Measurements from ENCODE around the gene PPFIA1.
"Not testable (repeated sequence)": the region's sequence is repeated elsewhere in the genome, so short reads cannot be mapped to it uniquely, and the experiment has no call there.

Gene PPFIA1

GRCh38 chr11:70251659-70252321 lies 18.7 kb upstream of the PPFIA1 start:
- no peaks in the 10 kb centered on the region for H3K27me3 ChIP-seq (ENCODE audit: low read depth, low read length)
- no peaks in the 10 kb centered on the region for H3K9me3 ChIP-seq (ENCODE audit: insufficient read depth, low read length)
- no peaks in the 10 kb centered on the region for H3K4me1 ChIP-seq (ENCODE audit: low read length)
- no peaks in the 10 kb centered on the region for H3K79me2 ChIP-seq (ENCODE audit: low read length)
- H3K27ac ChIP-seq (ENCODE audit: low read length): no peak overlapping the region
- H4K20me1 ChIP-seq (ENCODE audit: insufficient read depth, low read length): no peaks in the 10 kb centered on the region
- H2AFZ ChIP-seq (ENCODE audit: low read depth, low read length): no peak overlapping the region
- H3K4me3 ChIP-seq (ENCODE audit: low read length): no peak overlapping the region
- no peak for TF ChIP-seq CTCF (IDR thresholded peaks at IDR 0.05; ENCODE audit: low read depth, low read length)
- no peak for TF ChIP-seq EZH2phosphoT487 (IDR thresholded peaks at IDR 0.05; ENCODE audit: low read depth)
- no peak overlapping the region for H3K4me2 ChIP-seq (ENCODE audit: low read length)
- H3K36me3 ChIP-seq (replicated peaks; ENCODE audit: low read depth, low read length): no peaks in the 10 kb centered on the region
- no peak overlapping the region for H3K9ac ChIP-seq (ENCODE audit: low read length)

- Histone ChIP-seq H3K79me2 (ENCODE audit: low read length) (no peaks in the 10 kb centered on the region), H3K4me1 (ENCODE audit: low read length) (no peaks in the 10 kb centered on the region), H4K20me1 (ENCODE audit: insufficient read depth, low read length) (no peaks in the 10 kb centered on the region), H3K9me3 (ENCODE audit: insufficient read depth, low read length) (no peaks in the 10 kb centered on the region), H3K27me3 (ENCODE audit: low read depth, low read length) (no peaks in the 10 kb centered on the region), H3K4me3 (ENCODE audit: low read length) (no peak overlapping the region), H3K36me3 (replicated peaks; ENCODE audit: low read depth, low read length) (no peaks in the 10 kb centered on the region), H3K27ac (ENCODE audit: low read length) (no peak overlapping the region), H3K9ac (ENCODE audit: low read length) (no peak overlapping the region), H2AFZ (ENCODE audit: low read depth, low read length) (no peak overlapping the region), H3K4me2 (ENCODE audit: low read length) (no peak overlapping the region)
- TF ChIP-seq CTCF (IDR thresholded peaks at IDR 0.05; ENCODE audit: low read depth, low read length) (no peak), EZH2phosphoT487 (IDR thresholded peaks at IDR 0.05; ENCODE audit: low read depth) (no peak)
Observed at GRCh38 chr11:70252844-70253243, 17.6 kb upstream of the PPFIA1 start.

DNA sequence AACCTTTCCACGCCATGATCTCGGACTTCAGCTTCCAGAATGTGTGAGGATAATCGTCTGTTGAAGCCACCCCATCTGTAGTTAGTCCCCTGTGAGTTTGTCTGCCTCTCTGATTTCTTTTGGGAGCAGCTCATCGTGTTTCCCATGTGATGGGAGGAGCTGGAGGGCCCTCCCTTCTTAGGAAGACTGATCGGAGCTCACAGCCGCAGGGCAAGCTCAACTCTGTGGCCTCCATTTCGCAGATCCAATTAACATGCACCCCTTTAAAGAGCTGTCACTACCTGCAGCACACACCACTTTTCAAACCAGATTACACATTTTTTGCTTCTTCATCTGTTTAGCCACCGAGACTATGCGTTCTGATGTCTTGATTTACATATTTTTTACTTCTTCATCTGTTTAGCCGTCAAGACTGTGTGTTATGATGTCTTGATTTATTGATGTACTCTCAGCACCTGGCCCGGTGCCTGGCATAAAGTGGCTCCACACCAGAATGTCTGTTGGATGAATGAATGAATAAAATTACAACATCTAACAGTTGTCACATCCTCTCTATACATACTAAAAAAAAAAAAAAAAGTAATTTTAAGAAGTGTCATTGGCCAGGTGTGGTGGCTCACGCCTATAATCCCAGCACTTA lies 14.9 kb upstream of the PPFIA1 start:
- Histone ChIP-seq H3K4me3 (ENCODE audit: low read length) (no peak overlapping the region), H3K4me2 (ENCODE audit: low read length) (no peak overlapping the region), H3K4me1 (ENCODE audit: low read length) (no peaks in the 10 kb centered on the region)

DNA sequence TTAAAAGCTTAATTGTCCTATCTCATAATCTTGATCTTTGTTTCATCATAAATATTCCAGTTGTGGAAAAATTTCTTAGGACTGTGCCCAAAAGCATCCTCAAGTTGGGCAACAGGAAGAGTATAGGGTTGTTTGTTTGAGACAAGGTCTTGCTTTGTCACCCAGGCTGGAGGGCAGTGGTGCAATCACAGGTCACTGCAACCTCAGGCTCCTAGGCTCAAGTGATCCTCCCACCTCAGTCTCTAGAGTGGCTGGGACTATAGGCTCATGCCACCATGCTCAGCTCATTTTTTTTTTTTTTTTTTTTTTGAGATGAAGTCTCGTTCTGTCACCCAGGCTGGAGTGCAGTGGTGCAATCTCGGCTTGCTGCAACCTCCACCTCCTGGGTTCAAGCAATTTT lies 11.4 kb upstream of the PPFIA1 start:
- H3K27me3 ChIP-seq (ENCODE audit: low read depth, low read length); H3K4me3 ChIP-seq (ENCODE audit: low read length); H4K20me1 ChIP-seq (ENCODE audit: insufficient read depth, low read length); H3K27ac ChIP-seq (ENCODE audit: low read length); H3K9ac ChIP-seq (ENCODE audit: low read length); H3K36me3 ChIP-seq (replicated peaks; ENCODE audit: low read depth, low read length); H3K4me1 ChIP-seq (ENCODE audit: low read length); H3K4me2 ChIP-seq (ENCODE audit: low read length); H3K9me3 ChIP-seq (ENCODE audit: insufficient read depth, low read length); H3K79me2 ChIP-seq (ENCODE audit: low read length); H2AFZ ChIP-seq (ENCODE audit: low read depth, low read length): not testable (repeated sequence)

More for the DNA sequence above, 14.9 kb upstream of the PPFIA1 start:
- no peaks in the 10 kb centered on the region for H3K79me2 ChIP-seq (ENCODE audit: low read length)
- H4K20me1 ChIP-seq (ENCODE audit: insufficient read depth, low read length): no peaks in the 10 kb centered on the region
- H3K36me3 ChIP-seq (replicated peaks; ENCODE audit: low read depth, low read length): no peaks in the 10 kb centered on the region
- no peak for TF ChIP-seq CTCF (IDR thresholded peaks at IDR 0.05; ENCODE audit: low read depth, low read length)
- TF ChIP-seq EZH2phosphoT487 (IDR thresholded peaks at IDR 0.05; ENCODE audit: low read depth): no peak
- H3K27me3 ChIP-seq (ENCODE audit: low read depth, low read length): no peaks in the 10 kb centered on the region
- H3K27ac ChIP-seq (ENCODE audit: low read length): no peak overlapping the region
- no peak overlapping the region for H3K9ac ChIP-seq (ENCODE audit: low read length)
- no peaks in the 10 kb centered on the region for H3K9me3 ChIP-seq (ENCODE audit: insufficient read depth, low read length)
- H2AFZ ChIP-seq (ENCODE audit: low read depth, low read length): no peak overlapping the region
